Smooth muscle cell (in vitro differentiated cells): ENCODE results near the gene APOBEC4. TPM values are rescaled to one million over a fixed set of nuclear protein-coding genes. Genes with fewer than 3 reads are reported as not detected.
"Not testable (repeated sequence)": the region's sequence is repeated elsewhere in the genome, so short reads cannot be mapped to it uniquely, and the experiment has no call there.

Experiments
- DNase-seq: peaks from one replicate; lab custom pipeline; 2025; ENCODE audit not compliant: unreplicated experiment; lab: John Stamatoyannopoulos, UW
- H2AFZ ChIP-seq: fragments of 200-600 bp; sonication (generic); 2 replicates; pipeline ENCODE4 v1.6.0; 2016; ENCODE audit warnings: antibody characterized with exemption, low read depth, mild to moderate bottlenecking
- H3F3A ChIP-seq: fragments of 200-600 bp; sonication (generic); 2 replicates; pipeline ENCODE4 v1.6.0; 2017; ENCODE audit warnings: antibody characterized with exemption, low read depth
- H3K27ac ChIP-seq: fragments of 200-600 bp; sonication (generic); 2 replicates; pipeline ENCODE4 v1.5.1; 2016; ENCODE audit warnings: low read depth, mild to moderate bottlenecking
- H3K27me3 ChIP-seq: fragments of 200-600 bp; sonication (generic); 2 replicates; pipeline ENCODE4 v1.6.1; 2016; ENCODE audit warnings: low read depth, mild to moderate bottlenecking
- H3K36me3 ChIP-seq: fragments of 200-600 bp; sonication (generic); 2 replicates; pipeline ENCODE4 v1.5.1; 2016; ENCODE audit warnings: low read depth
- H3K4me1 ChIP-seq: fragments of 200-600 bp; sonication (generic); 2 replicates; pipeline ENCODE4 v1.5.1; 2016; ENCODE audit warnings: low read depth
- H3K4me2 ChIP-seq: fragments of 200-600 bp; sonication (generic); 2 replicates; pipeline ENCODE4 v1.6.0; 2016; ENCODE audit warnings: mild to moderate bottlenecking
- H3K4me3 ChIP-seq: fragments of 200-600 bp; sonication (generic); 2 replicates; pipeline ENCODE4 v1.5.1; 2016; ENCODE audit warnings: mild to moderate bottlenecking
- H3K79me2 ChIP-seq: fragments of 200-600 bp; sonication (generic); 2 replicates; pipeline ENCODE4 v1.6.0; 2016; ENCODE audit warnings: low read depth, mild to moderate bottlenecking
- H3K9ac ChIP-seq: fragments of 200-600 bp; sonication (generic); 2 replicates; pipeline ENCODE4 v1.6.0; 2016; ENCODE audit warnings: low read depth
- H3K9me3 ChIP-seq: fragments of 200-600 bp; sonication (generic); replicated peaks from 2 replicates; pipeline ENCODE4 v1.5.1; 2016; ENCODE audit warnings: low read depth
- H4K20me1 ChIP-seq: fragments of 200-600 bp; sonication (generic); 2 replicates; pipeline ENCODE4 v1.6.0; 2016; ENCODE audit warnings: low read depth
- WGBS: methylation state at CpG from one replicate; pipeline ENCODE4 v1.1.7; 2016; ENCODE audit warnings: low lambda C conversion rate; 5-methylcytosine and 5-hydroxymethylcytosine counted together
- polyA plus RNA-seq: library from polyadenylated mRNA; unstranded; fragments of >200 nt; fragmentation: Nextera tagmentation; extraction: Ambion mirVana; gene quantifications from 2 replicates; pipeline ENCODE4 v1.2.1, GENCODE V29; 2016
- total RNA-seq: library from RNA; depleted of rRNA; stranded (reverse); fragments of >200 nt; gene quantifications from 2 replicates; pipeline ENCODE4 v1.2.3, GENCODE V29; 2014
- TF ChIP-seq, protein P1 (sequence below): fragments of 200-600 bp; sonication (generic); IDR thresholded peaks from 2 replicates; pipeline ENCODE4 v1.5.1; 2017; ENCODE audit warnings: borderline replicate concordance, mild to moderate bottlenecking, antibody characterized with exemption; ENCODE audit not compliant: insufficient read depth, poor library complexity, severe bottlenecking

The APOBEC4 gene
- total and polyA plus RNA-seq, 2 experiments from 2014 or later = not detected

- no peaks in the 10 kb centered on the region for H3K27me3 ChIP-seq
- DNase-seq = no peak
- no peaks in the 10 kb centered on the region for H3K4me1 ChIP-seq
- H3F3A ChIP-seq = no peaks in the 10 kb centered on the region
- 90% methylated on average over 2 of the region's 2 CpGs for WGBS
- H3K9me3 ChIP-seq = no peaks in the 10 kb centered on the region
- no peak overlapping the region for H3K4me3 ChIP-seq
- TF ChIP-seq, protein P1, sequence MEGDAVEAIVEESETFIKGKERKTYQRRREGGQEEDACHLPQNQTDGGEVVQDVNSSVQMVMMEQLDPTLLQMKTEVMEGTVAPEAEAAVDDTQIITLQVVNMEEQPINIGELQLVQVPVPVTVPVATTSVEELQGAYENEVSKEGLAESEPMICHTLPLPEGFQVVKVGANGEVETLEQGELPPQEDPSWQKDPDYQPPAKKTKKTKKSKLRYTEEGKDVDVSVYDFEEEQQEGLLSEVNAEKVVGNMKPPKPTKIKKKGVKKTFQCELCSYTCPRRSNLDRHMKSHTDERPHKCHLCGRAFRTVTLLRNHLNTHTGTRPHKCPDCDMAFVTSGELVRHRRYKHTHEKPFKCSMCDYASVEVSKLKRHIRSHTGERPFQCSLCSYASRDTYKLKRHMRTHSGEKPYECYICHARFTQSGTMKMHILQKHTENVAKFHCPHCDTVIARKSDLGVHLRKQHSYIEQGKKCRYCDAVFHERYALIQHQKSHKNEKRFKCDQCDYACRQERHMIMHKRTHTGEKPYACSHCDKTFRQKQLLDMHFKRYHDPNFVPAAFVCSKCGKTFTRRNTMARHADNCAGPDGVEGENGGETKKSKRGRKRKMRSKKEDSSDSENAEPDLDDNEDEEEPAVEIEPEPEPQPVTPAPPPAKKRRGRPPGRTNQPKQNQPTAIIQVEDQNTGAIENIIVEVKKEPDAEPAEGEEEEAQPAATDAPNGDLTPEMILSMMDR = no peak
- no peaks in the 10 kb centered on the region for H4K20me1 ChIP-seq
- H3K4me2 ChIP-seq = no peak overlapping the region
- H3K27ac ChIP-seq = no peak overlapping the region
- H3K9ac ChIP-seq = no peak overlapping the region
- no peaks in the 10 kb centered on the region for H3K79me2 ChIP-seq
- no peak overlapping the region for H2AFZ ChIP-seq
- no peaks in the 10 kb centered on the region for H3K36me3 ChIP-seq
Observed at GRCh38 chr1:183687546-183688304, 34.6 kb upstream of the APOBEC4 start.

DNA sequence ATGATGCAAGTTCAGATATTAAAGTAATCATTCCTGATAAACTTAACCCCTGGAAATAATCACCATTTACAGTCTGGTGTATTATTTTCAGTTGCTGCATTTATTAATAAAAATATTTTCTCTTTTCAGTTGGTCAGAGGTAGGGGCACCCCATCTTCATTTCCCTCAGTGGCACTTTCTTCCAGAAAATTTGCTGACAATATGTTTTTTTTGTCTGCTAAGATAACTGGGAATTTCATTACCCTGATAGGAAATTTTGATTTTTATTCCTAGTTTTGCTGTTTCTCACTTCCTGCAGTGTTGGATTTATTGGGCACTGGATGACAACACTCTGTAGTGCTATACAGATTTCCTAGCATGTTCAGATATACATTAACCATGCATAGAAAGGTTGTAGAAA lies 33.1 kb upstream of the APOBEC4 start:
- H3F3A ChIP-seq = no peaks in the 10 kb centered on the region
- H3K9ac ChIP-seq = no peak overlapping the region
- TF ChIP-seq, protein P1 = no peak
- H3K79me2 ChIP-seq = no peaks in the 10 kb centered on the region
- H2AFZ ChIP-seq = no peak overlapping the region
- H4K20me1 ChIP-seq = no peaks in the 10 kb centered on the region
- no peak overlapping the region for H3K4me2 ChIP-seq
- no peak overlapping the region for H3K27ac ChIP-seq
- H3K4me1 ChIP-seq = no peaks in the 10 kb centered on the region
- DNase-seq = no peak
- no peaks in the 10 kb centered on the region for H3K9me3 ChIP-seq
- H3K4me3 ChIP-seq = no peak overlapping the region
- H3K27me3 ChIP-seq = no peaks in the 10 kb centered on the region
- no peaks in the 10 kb centered on the region for H3K36me3 ChIP-seq

GRCh38 chr1:183685112-183685713 lies 32.1 kb upstream of the APOBEC4 start:
- Histone ChIP-seq H3K79me2 (no peaks in the 10 kb centered on the region), H3K4me2 (peak overlapping the region; percentile 27), H3K9me3 (no peaks in the 10 kb centered on the region), H4K20me1 (no peaks in the 10 kb centered on the region), H3K9ac (no peak overlapping the region), H3K36me3 (no peaks in the 10 kb centered on the region), H3K27ac (no peak overlapping the region), H3K4me3 (no peak overlapping the region), H3K27me3 (no peaks in the 10 kb centered on the region), H3K4me1 (no peaks in the 10 kb centered on the region), H2AFZ (peak overlapping the region; percentile 13), H3F3A (no peaks in the 10 kb centered on the region)
- TF ChIP-seq, protein P1 = peak; percentile 74
- no peak for DNase-seq
- 1% methylated on average over 3 of the region's 3 CpGs for WGBS

- H3K9me3 ChIP-seq, H3K4me2 ChIP-seq, H3K27me3 ChIP-seq: not testable (repeated sequence)
Observed at GRCh38 chr1:183679363-183679762, 26.2 kb upstream of the APOBEC4 start.

More at GRCh38 chr1:183679363-183679762, 26.2 kb upstream of the APOBEC4 start:
- DNase-seq, H3K4me1 ChIP-seq, H3K36me3 ChIP-seq, H3K79me2 ChIP-seq, H3K4me3 ChIP-seq, H3F3A ChIP-seq, H3K9ac ChIP-seq, H4K20me1 ChIP-seq, H3K27ac ChIP-seq, H2AFZ ChIP-seq: not testable (repeated sequence)
- 100% methylated on average over 4 of the region's 4 CpGs for WGBS
